Hepatocyte (in vitro differentiated cells): Measurements from ENCODE around the gene SFXN5. TPM values are rescaled to one million over a fixed set of nuclear protein-coding genes. Genes with fewer than 3 reads are reported as not detected.

Experiments
- DNase-seq: peaks from one replicate; pipeline ENCODE4 v3.0.0-alpha.2; 2016; ENCODE audit warnings: low spot score
- H2AFZ ChIP-seq: fragments of 200-600 bp; sonication (generic); 2 replicates; pipeline ENCODE4 v1.6.0; 2016; ENCODE audit warnings: antibody characterized with exemption, mild to moderate bottlenecking
- H3K27ac ChIP-seq: fragments of 200-600 bp; sonication (generic); 2 replicates; pipeline ENCODE4 v1.5.1; 2016; ENCODE audit warnings: mild to moderate bottlenecking
- H3K27me3 ChIP-seq: fragments of 200-600 bp; sonication (generic); 2 replicates; pipeline ENCODE4 v1.6.1; 2016
- H3K36me3 ChIP-seq: fragments of 200-600 bp; sonication (generic); replicated peaks from 2 replicates; pipeline ENCODE4 v1.5.1; 2016; ENCODE audit warnings: low read depth; ENCODE audit not compliant: insufficient read depth
- H3K4me1 ChIP-seq: fragments of 200-600 bp; sonication (generic); 2 replicates; pipeline ENCODE4 v1.5.1; 2016; ENCODE audit warnings: mild to moderate bottlenecking, moderate library complexity; ENCODE audit not compliant: insufficient read depth
- H3K4me2 ChIP-seq: fragments of 200-600 bp; sonication (generic); 2 replicates; pipeline ENCODE4 v1.6.0; 2016
- H3K4me3 ChIP-seq: fragments of 200-600 bp; sonication (generic); 2 replicates; pipeline ENCODE4 v1.5.1; 2016; ENCODE audit warnings: mild to moderate bottlenecking
- H3K79me2 ChIP-seq: fragments of 200-600 bp; sonication (generic); 2 replicates; pipeline ENCODE4 v1.6.0; 2017; ENCODE audit warnings: mild to moderate bottlenecking
- H3K9me2 ChIP-seq: fragments of 200-600 bp; sonication (generic); replicated peaks from 2 replicates; pipeline ENCODE4 v1.6.0; 2017; ENCODE audit warnings: mild to moderate bottlenecking; ENCODE audit not compliant: insufficient read depth
- H3K9me3 ChIP-seq: fragments of 200-600 bp; sonication (generic); 2 replicates; pipeline ENCODE4 v1.5.1; 2016; ENCODE audit warnings: low read depth, mild to moderate bottlenecking
- H4K20me1 ChIP-seq: fragments of 200-600 bp; sonication (generic); 2 replicates; pipeline ENCODE4 v1.6.0; 2016; ENCODE audit warnings: mild to moderate bottlenecking; ENCODE audit not compliant: insufficient read depth, poor library complexity, severe bottlenecking
- CTCF ChIP-seq: fragments of 200-600 bp; sonication (generic); IDR thresholded peaks from 2 replicates; pipeline ENCODE4 v1.5.1; 2016; ENCODE audit warnings: antibody characterized with exemption, mild to moderate bottlenecking; ENCODE audit not compliant: poor library complexity
- EZH2 ChIP-seq: fragments of 200-600 bp; sonication (generic); IDR thresholded peaks from 2 replicates; pipeline ENCODE4 v1.6.1; 2016; ENCODE audit warnings: antibody characterized with exemption, mild to moderate bottlenecking, borderline replicate concordance
- EZH2phosphoT487 ChIP-seq: fragments of 200-600 bp; sonication (generic); IDR thresholded peaks from one replicate; pipeline ENCODE4 v1.6.1; 2018; ENCODE audit warnings: antibody characterized with exemption, mild to moderate bottlenecking, low read depth, moderate library complexity; ENCODE audit not compliant: unreplicated experiment, severe bottlenecking
- WGBS: methylation state at CpG from one replicate; pipeline ENCODE4 v1.1.6; 2016; ENCODE audit warnings: low lambda C conversion rate; ENCODE audit errors: missing lambda C conversion rate; 5-methylcytosine and 5-hydroxymethylcytosine counted together
- polyA plus RNA-seq: library from polyadenylated mRNA; unstranded; fragments of >200 nt; fragmentation: Nextera tagmentation; extraction: Ambion mirVana; gene quantifications from 2 replicates; pipeline ENCODE4 v1.2.1, GENCODE V29; 2016
- total RNA-seq: library from RNA; depleted of rRNA; stranded (reverse); fragments of >200 nt; gene quantifications from 2 replicates; pipeline ENCODE4 v1.2.3, GENCODE V29; 2014

The SFXN5 gene
- total and polyA plus RNA-seq, 2 experiments from 2014 or later = 25.8 to 34.6 TPM

GRCh38 chr2:72925328-72925943 is 146.1 kb downstream of the SFXN5 start:
- no peak for DNase-seq
- H3K4me2 ChIP-seq = no peak overlapping the region
- H2AFZ ChIP-seq = peak overlapping the region; percentile 35
- no peak overlapping the region for H3K4me3 ChIP-seq
- peaks cover 8% of the 10 kb centered on the region for H3K4me1 ChIP-seq
- H3K79me2 ChIP-seq = no peaks in the 10 kb centered on the region
- H4K20me1 ChIP-seq = no peaks in the 10 kb centered on the region
- peaks cover 100% of the 10 kb centered on the region for H3K27me3 ChIP-seq
- WGBS = 2% methylated on average over 26 of the region's 26 CpGs
- TF ChIP-seq EZH2 (peak; percentile 73), EZH2phosphoT487 (peak; percentile 22), CTCF (no peak)
- no peaks in the 10 kb centered on the region for H3K36me3 ChIP-seq
- no peak overlapping the region for H3K27ac ChIP-seq
- H3K9me2 ChIP-seq = no peaks in the 10 kb centered on the region
- no peaks in the 10 kb centered on the region for H3K9me3 ChIP-seq

GRCh38 chr2:72924353-72925240 is 146.9 kb downstream of the SFXN5 start:
- Histone ChIP-seq H3K79me2 (no peaks in the 10 kb centered on the region), H3K27me3 (peaks cover 100% of the 10 kb centered on the region), H3K4me3 (no peak overlapping the region), H3K36me3 (no peaks in the 10 kb centered on the region), H2AFZ (peak overlapping the region; percentile 35), H4K20me1 (no peaks in the 10 kb centered on the region), H3K4me2 (peak overlapping the region; percentile 69), H3K4me1 (peaks cover 12% of the 10 kb centered on the region), H3K9me3 (no peaks in the 10 kb centered on the region), H3K27ac (no peak overlapping the region), H3K9me2 (no peaks in the 10 kb centered on the region)
- DNase-seq = no peak
- TF ChIP-seq EZH2phosphoT487 (peak; percentile 34), EZH2 (peak; percentile 92), CTCF (no peak)
- WGBS = 3% methylated on average over 45 of the region's 61 CpGs

GRCh38 chr2:72923833-72924352 is 147.6 kb downstream of the SFXN5 start:
- peak; percentile 55 for TF ChIP-seq EZH2
- TF ChIP-seq CTCF = no peak
- no peak for TF ChIP-seq EZH2phosphoT487
- H3K27ac ChIP-seq = no peak overlapping the region
- H3K9me2 ChIP-seq = no peaks in the 10 kb centered on the region
- WGBS = 1% methylated on average over 30 of the region's 36 CpGs
- peaks cover 100% of the 10 kb centered on the region for H3K27me3 ChIP-seq
- H3K79me2 ChIP-seq = no peaks in the 10 kb centered on the region
- H3K9me3 ChIP-seq = no peaks in the 10 kb centered on the region
- H3K36me3 ChIP-seq = no peaks in the 10 kb centered on the region
- H3K4me3 ChIP-seq = no peak overlapping the region
- H2AFZ ChIP-seq = peak overlapping the region; percentile 35
- H3K4me2 ChIP-seq = peak overlapping the region; percentile 69
- H4K20me1 ChIP-seq = no peaks in the 10 kb centered on the region
- DNase-seq = peak; percentile 40
- peaks cover 12% of the 10 kb centered on the region for H3K4me1 ChIP-seq
